ENCODE data around the gene ARMC7.

ARMC7 gene

GRCh38 chr17:75099881-75100595, 9.7 kb upstream of the ARMC7 start:
- H3K4me3 ChIP-seq (ENCODE audit: control insufficient read depth, low read depth, low read length), result no peak overlapping the region
- no peak for TF ChIP-seq CTCF (IDR thresholded peaks at IDR 0.05; ENCODE audit: control insufficient read depth, insufficient read depth, low read depth, low read length, missing control alignments)
- no peak for DNase-seq (ENCODE audit: low read depth)

GRCh38 chr17:75102385-75102821, 7.4 kb upstream of the ARMC7 start:
- no peak for TF ChIP-seq CTCF (IDR thresholded peaks at IDR 0.05; ENCODE audit: control insufficient read depth, insufficient read depth, low read depth, low read length, missing control alignments)
- DNase-seq (ENCODE audit: low read depth), result no peak
- H3K4me3 ChIP-seq (ENCODE audit: control insufficient read depth, low read depth, low read length), result no peak overlapping the region

GRCh38 chr17:75103601-75104554, 5.9 kb upstream of the ARMC7 start:
- TF ChIP-seq CTCF (IDR thresholded peaks at IDR 0.05; ENCODE audit: control insufficient read depth, insufficient read depth, low read depth, low read length, missing control alignments), result no peak
- DNase-seq (ENCODE audit: low read depth), result no peak

GRCh38 chr17:75105126-75106080, 4.4 kb upstream of the ARMC7 start:
- peak; percentile 67 for TF ChIP-seq CTCF (IDR thresholded peaks at IDR 0.05; ENCODE audit: control insufficient read depth, insufficient read depth, low read depth, low read length, missing control alignments)
- H3K4me3 ChIP-seq (ENCODE audit: control insufficient read depth, low read depth, low read length), result no peak overlapping the region
- no peak for DNase-seq (ENCODE audit: low read depth)

More at GRCh38 chr17:75103601-75104554, 5.9 kb upstream of the ARMC7 start:
- H3K4me3 ChIP-seq (ENCODE audit: control insufficient read depth, low read depth, low read length), result no peak overlapping the region

- TF ChIP-seq CTCF (IDR thresholded peaks at IDR 0.05; ENCODE audit: control insufficient read depth, insufficient read depth, low read depth, low read length, missing control alignments), result no peak
- DNase-seq (ENCODE audit: low read depth), result no peak
- H3K4me3 ChIP-seq (ENCODE audit: control insufficient read depth, low read depth, low read length), result no peak overlapping the region
These were observed 1.6 kb upstream of the ARMC7 start for GRCh38 chr17:75108193-75108592.

GRCh38 chr17:75109046-75109406, 743 bp upstream of the ARMC7 start:
- TF ChIP-seq CTCF (IDR thresholded peaks at IDR 0.05; ENCODE audit: control insufficient read depth, insufficient read depth, low read depth, low read length, missing control alignments), result no peak
- no peak for DNase-seq (ENCODE audit: low read depth)
- peak overlapping the region; percentile 72 for H3K4me3 ChIP-seq (ENCODE audit: control insufficient read depth, low read depth, low read length)

All from AG09309 (cell line).